ENCODE results near the gene KMT2B.
A peak's percentile ranks its signal among the peaks of the same experiment; 100 is the strongest.

DNA sequence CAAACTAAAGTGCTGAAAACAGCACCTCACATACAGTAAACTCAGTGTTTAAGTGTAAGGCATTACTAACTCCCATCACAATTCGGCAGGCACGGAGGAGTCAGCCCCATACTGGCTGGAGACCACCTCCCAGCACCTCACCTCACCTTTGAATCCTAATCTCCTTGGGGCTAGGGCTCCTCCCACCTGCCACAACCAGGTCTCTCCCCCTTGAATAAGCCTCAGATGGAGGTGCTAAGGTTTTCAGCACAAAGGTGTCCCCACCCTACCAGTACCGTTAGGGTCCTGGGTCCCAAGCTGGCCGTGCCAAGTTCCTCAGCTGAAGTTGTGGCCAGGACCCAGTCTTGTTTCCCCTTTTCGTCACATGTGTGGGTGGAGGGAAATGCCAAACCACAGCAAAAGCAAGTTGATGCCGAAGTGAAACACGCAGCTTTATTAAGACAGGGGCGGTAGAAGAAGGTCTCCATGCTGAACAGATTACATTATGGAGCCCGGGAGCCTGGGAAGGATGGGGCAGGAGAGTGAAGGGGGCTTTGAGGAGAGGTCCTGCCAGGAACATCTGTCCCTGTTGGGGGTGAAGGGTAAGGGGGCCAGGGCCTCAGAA lies 24.4 kb downstream of the KMT2B start, which contains the start of gene IGFLR1:
- TF ChIP-seq, protein P1, sequence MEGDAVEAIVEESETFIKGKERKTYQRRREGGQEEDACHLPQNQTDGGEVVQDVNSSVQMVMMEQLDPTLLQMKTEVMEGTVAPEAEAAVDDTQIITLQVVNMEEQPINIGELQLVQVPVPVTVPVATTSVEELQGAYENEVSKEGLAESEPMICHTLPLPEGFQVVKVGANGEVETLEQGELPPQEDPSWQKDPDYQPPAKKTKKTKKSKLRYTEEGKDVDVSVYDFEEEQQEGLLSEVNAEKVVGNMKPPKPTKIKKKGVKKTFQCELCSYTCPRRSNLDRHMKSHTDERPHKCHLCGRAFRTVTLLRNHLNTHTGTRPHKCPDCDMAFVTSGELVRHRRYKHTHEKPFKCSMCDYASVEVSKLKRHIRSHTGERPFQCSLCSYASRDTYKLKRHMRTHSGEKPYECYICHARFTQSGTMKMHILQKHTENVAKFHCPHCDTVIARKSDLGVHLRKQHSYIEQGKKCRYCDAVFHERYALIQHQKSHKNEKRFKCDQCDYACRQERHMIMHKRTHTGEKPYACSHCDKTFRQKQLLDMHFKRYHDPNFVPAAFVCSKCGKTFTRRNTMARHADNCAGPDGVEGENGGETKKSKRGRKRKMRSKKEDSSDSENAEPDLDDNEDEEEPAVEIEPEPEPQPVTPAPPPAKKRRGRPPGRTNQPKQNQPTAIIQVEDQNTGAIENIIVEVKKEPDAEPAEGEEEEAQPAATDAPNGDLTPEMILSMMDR (IDR thresholded peaks at IDR 0.05) = no peak
- TF ChIP-seq POLR2A (IDR thresholded peaks at IDR 0.05) = peak in 1 of 4 donors; percentile 54
